Ishikawa (cell line): ENCODE measurements around the gene ZBTB7C.

Experiments
- CEBPB ChIP-seq: IDR thresholded peaks from 2 replicates; pipeline ENCODE4 v1.6.1; 2012
- CREB1 ChIP-seq: IDR thresholded peaks from 2 replicates; pipeline ENCODE4 v1.6.1; 2012; ENCODE audit warnings: low read depth
- EGR1 ChIP-seq: IDR thresholded peaks from 2 replicates; pipeline ENCODE4 v1.6.1; 2012
- EP300 ChIP-seq: IDR thresholded peaks from 2 replicates; pipeline ENCODE4 v1.6.1; 2012; ENCODE audit warnings: borderline replicate concordance
- FOXM1 ChIP-seq: IDR thresholded peaks from 2 replicates; pipeline ENCODE4 v1.6.1; 2012; ENCODE audit warnings: low read depth, borderline replicate concordance
- RAD21 ChIP-seq: IDR thresholded peaks from 2 replicates; pipeline ENCODE4 v1.6.1; 2012; ENCODE audit warnings: low read depth
- TAF1 ChIP-seq: IDR thresholded peaks from 2 replicates; pipeline ENCODE4 v1.6.1; 2012; ENCODE audit warnings: low read depth, mild to moderate bottlenecking
- TCF12 ChIP-seq: IDR thresholded peaks from 2 replicates; pipeline ENCODE4 v1.6.1; 2012; ENCODE audit warnings: low read depth
- TEAD4 ChIP-seq: IDR thresholded peaks from 2 replicates; pipeline ENCODE4 v1.6.1; 2012
- YY1 ChIP-seq: IDR thresholded peaks from 2 replicates; pipeline ENCODE4 v1.6.1; 2012; ENCODE audit warnings: low read depth
- ZBTB7A ChIP-seq: IDR thresholded peaks from 2 replicates; pipeline ENCODE4 v1.6.1; 2012; ENCODE audit warnings: low read depth
- TF ChIP-seq, protein P1 (sequence below): IDR thresholded peaks from 2 replicates; pipeline ENCODE4 v1.6.1; 2012; ENCODE audit warnings: low read depth, mild to moderate bottlenecking
- TF ChIP-seq, protein P2 (sequence below): IDR thresholded peaks from 2 replicates; pipeline ENCODE4 v1.6.1; 2012
- TF ChIP-seq, protein P3 (sequence below): IDR thresholded peaks from 2 replicates; pipeline ENCODE4 v1.6.1; 2012

DNA sequence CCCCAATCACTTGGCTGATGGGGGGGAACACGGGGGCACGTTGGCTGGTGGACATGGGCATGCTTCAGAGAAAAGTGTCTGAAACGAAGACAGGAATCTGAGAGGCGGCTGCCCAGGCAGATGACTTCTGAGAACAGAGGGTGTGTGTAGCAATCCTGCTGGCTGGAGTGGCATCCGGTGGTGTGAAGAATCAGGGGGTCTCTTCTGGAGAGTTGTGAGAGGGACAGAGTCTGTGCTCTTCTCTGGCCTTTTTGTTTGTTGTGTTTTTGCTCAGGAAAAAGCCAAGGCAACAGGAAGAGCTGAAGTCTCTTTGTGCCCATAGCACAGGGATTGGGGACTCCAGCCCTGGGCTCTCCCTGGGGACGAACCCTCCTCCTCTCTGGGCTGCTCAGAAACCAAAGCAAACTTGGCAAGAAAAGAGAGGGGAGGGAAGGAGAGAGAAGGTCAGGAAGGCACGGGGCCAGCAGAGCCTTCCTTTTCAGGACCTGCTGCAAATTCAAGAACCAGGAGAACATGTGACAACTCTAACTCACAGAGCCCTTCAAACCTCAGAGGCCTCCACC, 381.7 kb downstream of the ZBTB7C start:
- TF ChIP-seq EP300 (no peak), ZBTB7A (no peak), RAD21 (no peak), TAF1 (no peak), EGR1 (no peak), YY1 (no peak), CREB1 (no peak), TEAD4 (no peak), FOXM1 (no peak), TCF12 (no peak), CEBPB (no peak)
- TF ChIP-seq, protein P1, sequence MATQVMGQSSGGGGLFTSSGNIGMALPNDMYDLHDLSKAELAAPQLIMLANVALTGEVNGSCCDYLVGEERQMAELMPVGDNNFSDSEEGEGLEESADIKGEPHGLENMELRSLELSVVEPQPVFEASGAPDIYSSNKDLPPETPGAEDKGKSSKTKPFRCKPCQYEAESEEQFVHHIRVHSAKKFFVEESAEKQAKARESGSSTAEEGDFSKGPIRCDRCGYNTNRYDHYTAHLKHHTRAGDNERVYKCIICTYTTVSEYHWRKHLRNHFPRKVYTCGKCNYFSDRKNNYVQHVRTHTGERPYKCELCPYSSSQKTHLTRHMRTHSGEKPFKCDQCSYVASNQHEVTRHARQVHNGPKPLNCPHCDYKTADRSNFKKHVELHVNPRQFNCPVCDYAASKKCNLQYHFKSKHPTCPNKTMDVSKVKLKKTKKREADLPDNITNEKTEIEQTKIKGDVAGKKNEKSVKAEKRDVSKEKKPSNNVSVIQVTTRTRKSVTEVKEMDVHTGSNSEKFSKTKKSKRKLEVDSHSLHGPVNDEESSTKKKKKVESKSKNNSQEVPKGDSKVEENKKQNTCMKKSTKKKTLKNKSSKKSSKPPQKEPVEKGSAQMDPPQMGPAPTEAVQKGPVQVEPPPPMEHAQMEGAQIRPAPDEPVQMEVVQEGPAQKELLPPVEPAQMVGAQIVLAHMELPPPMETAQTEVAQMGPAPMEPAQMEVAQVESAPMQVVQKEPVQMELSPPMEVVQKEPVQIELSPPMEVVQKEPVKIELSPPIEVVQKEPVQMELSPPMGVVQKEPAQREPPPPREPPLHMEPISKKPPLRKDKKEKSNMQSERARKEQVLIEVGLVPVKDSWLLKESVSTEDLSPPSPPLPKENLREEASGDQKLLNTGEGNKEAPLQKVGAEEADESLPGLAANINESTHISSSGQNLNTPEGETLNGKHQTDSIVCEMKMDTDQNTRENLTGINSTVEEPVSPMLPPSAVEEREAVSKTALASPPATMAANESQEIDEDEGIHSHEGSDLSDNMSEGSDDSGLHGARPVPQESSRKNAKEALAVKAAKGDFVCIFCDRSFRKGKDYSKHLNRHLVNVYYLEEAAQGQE, result no peak
- TF ChIP-seq, protein P2, sequence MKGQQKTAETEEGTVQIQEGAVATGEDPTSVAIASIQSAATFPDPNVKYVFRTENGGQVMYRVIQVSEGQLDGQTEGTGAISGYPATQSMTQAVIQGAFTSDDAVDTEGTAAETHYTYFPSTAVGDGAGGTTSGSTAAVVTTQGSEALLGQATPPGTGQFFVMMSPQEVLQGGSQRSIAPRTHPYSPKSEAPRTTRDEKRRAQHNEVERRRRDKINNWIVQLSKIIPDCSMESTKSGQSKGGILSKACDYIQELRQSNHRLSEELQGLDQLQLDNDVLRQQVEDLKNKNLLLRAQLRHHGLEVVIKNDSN, result no peak
- TF ChIP-seq, protein P3, sequence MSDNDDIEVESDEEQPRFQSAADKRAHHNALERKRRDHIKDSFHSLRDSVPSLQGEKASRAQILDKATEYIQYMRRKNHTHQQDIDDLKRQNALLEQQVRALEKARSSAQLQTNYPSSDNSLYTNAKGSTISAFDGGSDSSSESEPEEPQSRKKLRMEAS, result no peak
